Hematopoietic multipotent progenitor cell treated with erythropoietin and hydrocortisone succinate and interleukin-3 and kit ligand, for 6 days (in vitro differentiated cells): ENCODE measurements around the gene TEAD4.
A peak's percentile ranks its signal among the peaks of the same experiment; 100 is the strongest.

Source experiments
- DNase-seq: peaks from one replicate; pipeline ENCODE4 v3.0.0-alpha.2; 2015

The TEAD4 gene

DNA sequence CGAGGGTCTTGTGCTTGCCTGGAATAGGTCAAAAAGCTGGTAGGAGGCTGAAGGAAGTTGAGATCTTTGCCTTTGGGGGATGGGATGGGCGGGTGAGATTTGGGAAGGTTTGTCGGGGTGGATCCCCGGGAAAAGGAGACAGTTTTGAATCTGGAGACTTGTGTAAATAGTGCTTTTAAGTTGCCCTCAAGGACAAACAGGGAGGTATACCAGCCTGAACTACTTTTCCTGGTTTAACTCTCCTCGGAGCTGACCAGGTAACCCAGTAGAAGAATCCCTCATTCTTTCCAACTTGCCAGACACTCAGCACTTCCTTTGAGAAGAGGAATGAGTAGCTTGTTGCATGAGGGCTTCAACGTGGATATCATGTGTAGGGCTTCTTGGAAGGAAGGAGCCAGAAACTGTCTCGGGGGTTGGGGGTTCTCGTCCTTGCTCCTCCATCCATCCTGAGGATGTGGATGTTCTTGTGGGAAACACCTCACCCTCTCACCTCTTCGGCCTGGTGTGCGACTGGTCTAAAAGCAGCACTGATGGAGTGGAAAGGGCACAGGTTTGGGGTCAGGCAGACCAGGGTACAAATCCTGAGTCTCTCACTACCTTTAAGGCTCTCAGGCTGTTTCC, 1.9 kb downstream of the TEAD4 start:
- no peak for DNase-seq

- DNase-seq = no peak
Observed at GRCh38 chr12:2961705-2962104, 2.5 kb downstream of the TEAD4 start.

DNA sequence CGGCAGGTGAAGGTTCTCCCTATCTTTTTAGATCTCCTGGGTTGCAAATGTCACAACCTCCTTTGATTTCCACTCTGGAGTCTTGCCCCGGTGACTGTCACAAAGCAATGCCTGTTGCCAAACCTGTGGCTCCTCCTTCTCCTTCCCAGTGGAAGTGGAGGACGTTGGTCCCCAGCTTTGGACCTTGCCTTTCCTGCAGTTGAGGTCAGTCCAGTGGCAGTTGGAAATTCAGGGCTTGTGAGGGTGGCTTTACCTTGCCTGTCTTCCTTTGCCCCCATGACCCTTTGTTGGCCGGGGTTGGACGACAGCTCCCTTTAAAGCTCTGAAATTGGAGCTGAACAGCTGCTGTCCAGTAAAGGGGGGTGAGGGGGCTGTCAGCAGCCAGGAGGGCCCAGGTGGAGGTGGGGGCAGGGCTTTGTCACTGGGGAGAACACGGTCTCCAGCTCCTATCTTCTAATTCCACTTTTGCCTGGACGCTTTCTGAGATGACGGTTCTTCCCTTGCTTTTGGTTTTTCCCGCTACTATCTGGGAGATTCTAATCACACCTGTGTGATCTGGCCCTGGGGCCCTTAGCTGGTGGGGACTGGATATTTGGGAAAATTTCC, 4.1 kb downstream of the TEAD4 start:
- no peak for DNase-seq

- no peak for DNase-seq
Observed at GRCh38 chr12:2963760-2964292, 4.6 kb downstream of the TEAD4 start.

DNA sequence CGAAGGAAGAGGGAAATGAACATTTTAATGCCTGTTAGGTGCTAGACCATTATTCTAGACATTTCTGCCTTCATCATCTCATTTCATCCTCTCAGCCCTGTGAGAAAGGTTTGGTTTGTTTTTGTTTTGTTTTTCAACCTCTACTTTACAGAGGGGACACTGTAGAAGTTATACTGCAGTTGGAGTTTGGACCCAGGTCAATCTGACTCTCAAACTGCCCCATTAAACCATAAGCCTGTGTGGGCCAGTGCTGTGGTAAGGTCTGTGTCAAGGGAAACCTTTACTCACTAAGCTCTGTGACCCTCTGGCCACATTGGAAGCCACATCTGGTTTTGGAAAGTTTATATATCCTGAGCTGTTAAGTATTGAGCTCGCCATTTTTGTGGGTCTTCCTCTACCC, 8.5 kb downstream of the TEAD4 start:
- no peak for DNase-seq

DNA sequence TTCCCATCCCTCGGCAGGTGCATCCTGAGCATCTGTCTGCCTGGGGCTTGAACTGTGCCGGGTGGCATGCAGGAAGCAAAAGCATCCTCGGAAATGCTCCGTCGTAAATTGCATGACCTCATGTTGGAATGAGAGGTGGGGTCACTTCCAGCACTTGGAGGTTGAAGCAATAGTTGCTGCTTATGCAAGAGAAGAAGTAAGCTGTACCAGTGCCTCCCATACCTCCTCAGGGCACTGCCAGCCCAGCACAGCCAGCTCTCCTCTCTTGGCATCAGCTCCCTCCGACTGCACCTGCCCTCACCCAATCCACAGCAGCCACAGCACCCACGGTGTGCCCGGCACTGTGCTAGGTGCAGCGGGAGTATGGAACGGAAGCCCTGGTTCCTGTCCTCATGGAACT, 11.5 kb downstream of the TEAD4 start:
- DNase-seq = no peak

DNA sequence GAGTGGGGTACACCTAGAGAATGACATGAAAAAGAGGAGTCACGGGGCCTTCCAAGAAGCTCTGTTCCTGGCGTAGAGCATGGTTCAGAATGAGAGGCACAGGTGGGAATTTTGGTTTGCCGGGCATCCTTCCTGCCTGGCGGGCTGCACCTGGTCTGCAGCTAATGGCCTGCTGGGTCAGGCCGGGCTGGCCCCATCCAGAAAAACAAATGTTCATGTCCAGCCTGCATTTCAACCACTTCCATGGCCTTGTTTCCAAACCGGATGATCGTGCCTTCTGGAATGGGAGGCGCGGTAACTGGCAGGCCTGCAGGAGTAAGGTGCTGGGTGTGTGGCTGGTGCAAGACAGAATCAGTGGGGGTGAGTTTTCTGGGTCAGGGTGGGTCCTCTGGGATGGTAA, 14.4 kb downstream of the TEAD4 start:
- DNase-seq = no peak

- DNase-seq = no peak
Observed at GRCh38 chr12:2974560-2974971, 15.4 kb downstream of the TEAD4 start.

GRCh38 chr12:2976581-2976996, 17.4 kb downstream of the TEAD4 start:
- peak; percentile 25 for DNase-seq

GRCh38 chr12:2977776-2978175, 18.6 kb downstream of the TEAD4 start:
- no peak for DNase-seq

DNA sequence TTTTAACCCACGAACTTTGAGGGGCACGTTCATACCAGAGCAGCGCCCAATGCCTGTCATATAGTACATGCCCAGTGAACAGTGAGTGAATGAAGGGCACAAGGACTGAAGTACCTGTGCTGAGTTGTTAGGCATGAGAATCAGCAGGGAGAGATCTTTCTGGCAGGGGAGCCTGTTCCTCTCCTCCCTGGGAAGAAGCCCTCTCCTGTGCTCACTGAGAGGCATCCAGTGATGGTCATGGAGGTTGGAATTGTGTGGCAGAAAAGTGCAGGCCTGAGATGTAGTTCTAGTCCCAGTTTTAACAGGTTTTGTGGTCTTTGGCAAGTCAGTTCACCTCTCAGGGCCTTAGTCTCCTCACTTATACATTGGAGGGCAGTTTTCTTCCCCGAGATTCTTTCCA, 20.6 kb downstream of the TEAD4 start:
- no peak for DNase-seq

DNA sequence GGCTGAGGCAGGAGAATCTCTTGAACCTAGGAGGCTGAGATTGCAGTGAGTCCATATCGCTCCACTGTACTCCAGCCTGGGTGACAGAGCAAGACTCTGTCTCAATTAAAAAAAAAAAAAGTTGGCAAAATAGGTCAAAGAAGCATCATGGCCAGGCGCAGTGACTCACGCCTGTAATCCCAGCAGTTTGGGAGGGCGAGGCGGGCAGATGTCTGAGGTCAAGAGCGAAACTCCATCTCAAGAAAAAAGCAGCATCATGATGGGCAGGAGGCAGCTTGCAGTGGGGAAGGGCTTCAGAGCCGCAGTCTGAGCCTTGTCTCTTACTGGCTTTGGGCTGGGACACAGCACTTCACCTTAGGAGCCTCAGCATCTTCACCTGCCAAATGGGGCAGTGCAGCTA, 21.4 kb downstream of the TEAD4 start:
- no peak for DNase-seq

- DNase-seq = no peak
Observed at GRCh38 chr12:2982361-2982760, 23.2 kb downstream of the TEAD4 start.

GRCh38 chr12:2984249-2984648, 25.1 kb downstream of the TEAD4 start:
- no peak for DNase-seq

- DNase-seq = no peak
Observed at GRCh38 chr12:2984698-2985097, 25.5 kb downstream of the TEAD4 start.

DNA sequence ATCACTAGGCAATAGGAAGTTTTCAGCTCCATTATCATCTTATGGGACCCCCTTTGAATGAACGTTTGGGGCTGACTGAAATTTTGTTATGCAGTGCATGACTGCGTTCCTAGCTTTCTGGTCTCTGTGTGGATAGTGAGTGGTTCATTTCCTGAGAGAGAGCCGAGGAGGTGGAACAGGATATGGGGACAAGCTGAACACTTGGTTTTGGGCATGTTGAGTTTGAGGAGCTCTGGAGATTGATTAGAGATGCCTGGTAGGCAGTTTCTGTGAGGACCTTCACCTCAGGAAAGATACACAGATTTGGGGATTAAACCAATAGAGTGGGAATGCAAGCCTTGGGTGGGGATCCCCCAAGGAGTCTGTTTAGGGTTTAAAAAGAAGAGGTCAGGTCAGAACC, 27.7 kb downstream of the TEAD4 start:
- no peak for DNase-seq

GRCh38 chr12:2988494-2988893, 29.3 kb downstream of the TEAD4 start:
- DNase-seq = no peak

DNA sequence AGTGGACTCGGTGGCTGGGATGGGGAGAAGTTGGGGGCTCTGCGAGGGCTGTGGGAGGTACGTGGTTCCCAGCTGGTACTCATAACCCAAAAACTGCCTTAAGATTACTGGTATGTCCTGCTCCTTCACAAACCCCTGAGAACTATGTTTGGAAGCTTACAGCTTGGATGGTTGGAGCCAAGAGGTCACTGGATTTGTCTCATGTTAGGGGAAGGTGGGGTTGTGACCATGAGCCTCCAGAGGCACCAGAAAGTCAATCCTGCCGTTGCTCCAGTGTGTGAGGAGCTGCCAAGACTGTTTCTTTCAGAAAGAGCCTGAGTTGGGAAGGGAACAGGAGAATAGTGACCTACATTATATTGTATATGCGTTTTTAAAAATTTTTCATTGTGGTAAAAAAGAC, 33.5 kb downstream of the TEAD4 start:
- no peak for DNase-seq

GRCh38 chr12:2997989-2998670, 38.9 kb downstream of the TEAD4 start:
- no peak for DNase-seq

DNA sequence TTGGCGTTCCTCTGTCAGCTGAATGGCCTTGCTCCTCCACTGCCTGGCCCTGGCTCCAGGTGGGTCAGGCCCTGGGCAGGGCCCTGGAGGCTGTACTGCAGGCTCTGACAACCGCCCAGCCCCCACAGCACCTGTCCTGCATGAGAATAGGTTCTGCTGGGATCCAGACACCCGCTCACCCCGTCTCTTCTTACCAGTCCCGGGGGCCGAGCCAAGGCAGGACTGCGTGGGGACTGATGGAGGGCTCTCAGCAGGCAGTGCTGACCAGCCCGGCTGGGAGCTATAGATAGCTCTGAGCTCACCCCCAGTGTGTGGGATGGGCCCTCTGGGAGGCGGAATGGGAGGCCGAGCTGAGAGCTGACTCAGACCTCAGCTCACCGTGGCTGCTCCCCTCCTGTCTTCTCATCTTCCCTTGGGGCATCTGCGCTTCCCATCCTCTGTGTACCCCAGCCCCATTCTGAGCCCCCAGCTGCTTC, 39.6 kb downstream of the TEAD4 start:
- no peak for DNase-seq

- no peak for DNase-seq
Observed at GRCh38 chr12:2999265-2999841, 40.2 kb downstream of the TEAD4 start.

DNA sequence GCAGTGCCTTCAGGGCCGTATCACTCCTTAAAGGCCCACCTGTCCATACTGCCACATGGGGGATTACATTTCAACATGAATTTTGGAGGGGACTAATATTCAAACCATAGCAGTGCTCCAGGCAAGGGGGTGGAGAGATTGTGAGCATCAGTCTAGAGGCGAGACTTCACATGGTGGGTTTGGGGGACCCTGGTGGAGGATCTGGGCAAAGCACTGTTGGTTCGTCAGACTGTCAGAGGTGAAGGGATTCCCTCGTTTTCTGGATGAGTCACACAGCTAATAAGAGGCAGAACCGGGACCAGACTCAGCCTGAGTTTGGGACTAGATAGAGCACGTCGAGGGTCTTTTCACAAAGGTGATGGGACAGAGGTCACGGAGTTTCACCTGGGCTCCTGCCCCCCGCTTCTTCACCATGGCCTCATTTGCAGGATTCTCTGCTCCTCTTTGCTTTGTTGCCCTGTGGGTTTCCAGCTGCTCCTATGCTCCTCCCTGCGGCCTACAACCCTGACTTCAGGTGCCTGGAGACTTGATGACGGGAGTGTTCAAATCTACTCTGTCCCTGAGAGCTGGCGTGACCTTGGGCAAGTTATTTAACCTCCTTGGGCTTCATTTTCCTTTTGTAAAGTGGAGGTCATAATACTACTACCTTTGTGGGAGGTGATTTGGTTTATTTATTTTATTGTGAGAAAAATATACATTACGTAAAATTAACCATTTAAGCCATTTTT, 41.5 kb downstream of the TEAD4 start:
- DNase-seq = no peak

- no peak for DNase-seq
Observed at GRCh38 chr12:3002646-3003045, 43.4 kb downstream of the TEAD4 start.
